Measurements from ENCODE around the gene LHFPL2. TPM values are rescaled to one million over a fixed set of nuclear protein-coding genes. Genes with fewer than 3 reads are reported as not detected.

LHFPL2 gene
- total RNA-seq, 2 donors from 2014 or later: 15.5 to 18.7 TPM

GRCh38 chr5:78518365-78519197 is 130.0 kb downstream of the LHFPL2 start:
- intact Hi-C loops (cut with DNase I): no loop called here
- DNase-seq (peak; percentile 60 to 81 (median 72)), ATAC-seq (peak; percentile 97)
- no peak overlapping the region for H3K4me3 ChIP-seq
- H3K36me3 ChIP-seq (replicated peaks in 1 of 2; ENCODE audit: insufficient read depth in 1 of 2, low read depth in 2 of 2): no peaks in the 10 kb centered on the region
- H3K27me3 ChIP-seq: no peaks in the 10 kb centered on the region
- H3K9me3 ChIP-seq: no peaks in the 10 kb centered on the region
- WGBS, 2 donors: 57 to 69% methylated on average over 14 of the region's 14 CpGs
- peaks cover 15% of the 10 kb centered on the region for H3K4me1 ChIP-seq
- peak overlapping the region; percentile 11 to 75 (median 56) for H3K27ac ChIP-seq
- TF ChIP-seq CTCF (IDR thresholded peaks at IDR 0.05) (no peak), POLR2A (IDR thresholded peaks at IDR 0.05) (peak in 1 of 3 donors; percentile 28)

DNA sequence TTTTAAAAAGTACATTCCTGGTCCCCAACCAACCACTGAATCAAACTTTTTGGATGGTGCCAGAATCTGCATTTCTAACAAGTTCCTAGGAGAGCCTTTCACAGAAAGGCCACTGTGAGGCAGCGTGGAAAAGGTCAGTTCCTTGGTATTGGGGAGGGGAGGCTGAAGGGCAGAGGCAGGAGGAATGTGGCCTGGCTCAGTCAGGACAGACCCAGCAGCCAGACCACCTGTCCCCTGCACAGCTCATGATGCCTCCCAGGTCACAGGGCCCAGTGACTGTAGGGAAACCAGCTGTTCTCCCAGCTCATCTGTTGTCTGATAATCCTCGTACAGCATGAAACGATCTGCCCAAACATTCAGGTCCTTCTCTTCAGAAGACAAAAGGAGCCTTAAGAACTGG is 132.9 kb downstream of the LHFPL2 start:
- TF ChIP-seq CTCF (IDR thresholded peaks at IDR 0.05) (no peak), POLR2A (IDR thresholded peaks at IDR 0.05) (no peak)
- H3K4me1 ChIP-seq: peaks cover 10% of the 10 kb centered on the region
- H3K9me3 ChIP-seq: no peaks in the 10 kb centered on the region
- H3K27me3 ChIP-seq: no peaks in the 10 kb centered on the region
- H3K4me3 ChIP-seq: no peak overlapping the region
- no peak for DNase-seq
- intact Hi-C loops (cut with DNase I): no loop called here
- no peaks in the 10 kb centered on the region for H3K36me3 ChIP-seq (replicated peaks in 1 of 2; ENCODE audit: insufficient read depth in 1 of 2, low read depth in 2 of 2)
- WGBS, 2 donors: 89 to 93% methylated on average over 3 of the region's 3 CpGs
- H3K27ac ChIP-seq: no peak overlapping the region
- ATAC-seq: no peak

DNA sequence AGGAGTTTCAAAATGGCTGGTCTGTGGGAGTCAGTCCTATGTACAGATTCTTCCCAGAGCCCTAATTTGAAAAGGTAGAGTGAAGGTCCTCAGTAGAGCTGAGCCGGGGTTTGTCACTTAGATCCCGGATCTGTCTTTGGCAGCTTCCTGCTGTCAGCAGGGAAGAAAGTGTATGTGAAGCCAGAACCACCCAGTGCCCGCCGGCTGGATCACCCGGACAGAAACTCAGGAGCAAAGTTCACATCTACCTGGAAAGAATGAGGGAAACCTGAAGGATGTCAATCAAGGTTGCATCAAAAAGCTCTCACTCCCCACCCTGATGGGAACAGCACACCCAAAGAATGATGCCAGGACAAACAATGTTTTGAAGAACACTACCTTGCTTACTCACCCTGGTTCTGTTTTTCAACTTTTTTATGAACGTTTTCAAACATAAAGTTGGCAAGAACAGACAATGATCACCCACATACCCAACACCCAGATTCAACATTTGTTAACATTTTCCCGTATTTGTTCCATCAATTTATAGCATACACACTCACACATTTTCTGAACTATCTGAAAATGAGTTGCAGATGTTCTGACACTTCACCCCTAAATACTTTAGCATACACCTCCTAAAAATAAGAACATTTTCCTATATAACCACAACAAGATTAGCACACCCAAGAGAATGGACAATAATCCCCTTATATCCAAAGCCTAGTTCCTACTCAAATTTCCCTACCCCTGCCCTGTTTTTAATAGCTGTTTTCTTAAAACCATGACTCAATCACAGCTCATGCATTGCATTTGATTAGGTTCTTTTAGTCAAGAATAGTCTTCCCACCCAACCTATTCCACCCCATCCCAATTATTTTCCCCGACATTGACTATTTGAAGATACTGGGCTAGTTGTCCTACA is 133.9 kb downstream of the LHFPL2 start:
- peaks cover 20% of the 10 kb centered on the region for H3K4me1 ChIP-seq
- TF ChIP-seq CTCF (IDR thresholded peaks at IDR 0.05): no peak
- TF ChIP-seq POLR2A (IDR thresholded peaks at IDR 0.05): no peak
- H3K9me3 ChIP-seq: no peaks in the 10 kb centered on the region
- 82 to 85% methylated on average over 8 of the region's 8 CpGs for WGBS, 2 donors
- no peak overlapping the region for H3K4me3 ChIP-seq
- H3K27me3 ChIP-seq: no peaks in the 10 kb centered on the region
- DNase-seq (no peak), ATAC-seq (no peak)
- H3K27ac ChIP-seq: no peak overlapping the region
- H3K36me3 ChIP-seq (replicated peaks in 1 of 2; ENCODE audit: insufficient read depth in 1 of 2, low read depth in 2 of 2): no peaks in the 10 kb centered on the region
- intact Hi-C loops (cut with DNase I): no loop called here

DNA sequence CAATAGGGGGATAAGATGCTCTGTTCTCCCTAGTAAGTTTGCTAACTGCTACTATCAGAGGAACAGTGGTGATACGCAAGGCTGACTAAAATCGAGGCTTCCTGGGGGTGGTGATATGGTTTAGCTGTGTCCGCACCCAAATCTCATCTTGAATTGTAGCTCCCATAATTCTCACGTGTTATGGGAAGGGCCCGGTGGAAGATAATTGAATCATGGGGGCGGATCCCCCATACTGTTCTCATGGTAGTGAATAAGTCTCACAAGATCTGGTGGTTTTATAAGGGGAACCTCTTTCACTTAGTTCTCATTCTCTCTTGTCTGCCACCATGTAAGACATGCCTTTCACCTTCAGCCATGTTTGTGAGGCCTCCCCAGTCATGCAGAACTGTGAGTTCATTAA is 135.1 kb downstream of the LHFPL2 start:
- Histone ChIP-seq H3K4me1 (peaks cover 23% of the 10 kb centered on the region), H3K27ac (no peak overlapping the region), H3K27me3 (no peaks in the 10 kb centered on the region), H3K9me3 (no peaks in the 10 kb centered on the region), H3K36me3 (replicated peaks in 1 of 2; ENCODE audit: insufficient read depth in 1 of 2, low read depth in 2 of 2) (no peaks in the 10 kb centered on the region), H3K4me3 (no peak overlapping the region)
- WGBS, 2 donors: 68 to 86% methylated on average over 6 of the region's 6 CpGs
- ATAC-seq (no peak), DNase-seq (no peak)
- intact Hi-C loops (cut with DNase I): no loop called here
- no peak for TF ChIP-seq POLR2A (IDR thresholded peaks at IDR 0.05)
- no peak for TF ChIP-seq CTCF (IDR thresholded peaks at IDR 0.05)

Data from body of pancreas (tissue), 4 donors.